ENCODE data around the gene RAP1GDS1. TPM values are rescaled to one million over a fixed set of nuclear protein-coding genes. Genes with fewer than 3 reads are reported as not detected.
"Not testable (repeated sequence)": the region's sequence is repeated elsewhere in the genome, so short reads cannot be mapped to it uniquely, and the experiment has no call there.

Gene RAP1GDS1
- total RNA-seq, 1 donor, result 25.0 TPM

- no peak for DNase-seq (ENCODE audit: low read depth in 2 of 3, low spot score in 2 of 3)
Measured at GRCh38 chr4:98421111-98421510, 159.9 kb downstream of the RAP1GDS1 start.

DNA sequence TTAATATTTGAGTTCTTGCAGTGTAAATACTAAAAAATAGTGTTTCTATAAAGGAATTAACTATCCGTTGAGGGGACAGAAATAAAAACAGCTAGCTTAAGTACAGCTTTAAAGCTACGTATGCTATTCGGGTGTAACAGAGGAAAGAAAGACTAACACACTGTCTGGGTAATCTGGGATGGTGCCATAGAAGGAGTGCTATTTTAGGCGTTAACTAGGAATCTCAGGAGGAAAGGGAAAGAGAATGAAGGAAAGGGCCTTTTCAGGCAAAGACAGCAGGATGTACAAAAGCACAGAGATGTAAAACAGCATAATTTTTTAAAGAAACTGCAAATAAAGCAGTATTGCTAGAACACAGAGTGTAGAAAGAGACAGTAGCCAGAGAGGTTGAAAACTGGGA is 161.8 kb downstream of the RAP1GDS1 start:
- no peak for DNase-seq (ENCODE audit: low read depth in 2 of 3, low spot score in 2 of 3)

- no peak for DNase-seq (ENCODE audit: low read depth in 2 of 3, low spot score in 2 of 3)
Measured at GRCh38 chr4:98430708-98431403, 169.7 kb downstream of the RAP1GDS1 start.

GRCh38 chr4:98433691-98434090 is 172.5 kb downstream of the RAP1GDS1 start:
- peak in 1 of 3 donors; percentile 52 for DNase-seq (ENCODE audit: low read depth in 2 of 3, low spot score in 2 of 3)

- no peak for DNase-seq (ENCODE audit: low read depth in 2 of 3, low spot score in 2 of 3)
Measured at GRCh38 chr4:98434816-98435215, 173.6 kb downstream of the RAP1GDS1 start.

- DNase-seq (ENCODE audit: low read depth in 2 of 3, low spot score in 2 of 3), result no peak
Measured at GRCh38 chr4:98444371-98444770, 183.2 kb downstream of the RAP1GDS1 start.

DNA sequence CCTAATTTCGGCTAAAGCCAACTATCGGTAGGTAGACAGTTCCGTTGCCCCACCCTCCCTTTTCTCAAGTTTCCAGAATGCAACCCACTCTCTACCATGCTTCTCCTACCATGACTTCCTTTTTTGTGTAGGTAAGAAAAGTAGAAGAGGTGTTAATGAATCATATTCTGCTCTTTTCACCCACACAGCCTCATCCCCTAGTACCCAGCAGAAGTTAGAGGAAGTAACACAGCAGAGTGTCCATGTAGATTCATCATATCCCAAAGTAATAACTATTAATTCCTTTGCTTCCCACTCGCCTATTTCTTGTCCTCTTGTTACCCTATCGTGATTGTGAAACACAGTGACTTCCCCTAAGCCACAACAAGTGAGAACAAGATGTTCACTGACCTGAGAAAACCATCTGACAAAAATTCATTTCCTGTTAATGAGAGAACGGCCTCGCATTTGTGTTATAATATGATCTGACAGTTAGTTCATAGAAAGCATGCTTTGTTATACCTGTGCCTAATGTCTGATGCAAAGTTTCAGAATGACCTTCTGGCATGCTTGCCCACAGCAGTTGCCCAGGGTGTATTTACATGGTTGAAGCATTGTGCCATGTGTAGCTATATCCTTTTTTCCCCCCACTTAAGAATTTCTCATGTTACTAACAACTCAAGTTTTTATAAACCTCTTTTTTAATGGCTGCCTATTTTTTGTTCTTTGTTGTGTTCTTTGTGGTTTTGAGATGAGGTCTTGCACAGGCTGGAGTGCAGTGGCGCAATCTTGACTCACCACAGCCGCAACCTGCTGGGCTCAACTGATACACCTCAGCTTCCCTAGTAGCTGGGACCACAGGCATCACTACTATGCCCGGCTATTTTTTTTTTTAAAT is 185.6 kb downstream of the RAP1GDS1 start:
- DNase-seq (ENCODE audit: low read depth in 2 of 3, low spot score in 2 of 3), result peak in 2 of 3 donors; percentile 83 to 97

- peak in 1 of 3 donors; percentile 12 for DNase-seq (ENCODE audit: low read depth in 2 of 3, low spot score in 2 of 3)
Measured at GRCh38 chr4:98447648-98448047, 186.5 kb downstream of the RAP1GDS1 start.

GRCh38 chr4:98448908-98449307 is 187.7 kb downstream of the RAP1GDS1 start:
- DNase-seq (ENCODE audit: low read depth in 2 of 3, low spot score in 2 of 3), result peak in 2 of 3 donors; percentile 37 to 77

DNA sequence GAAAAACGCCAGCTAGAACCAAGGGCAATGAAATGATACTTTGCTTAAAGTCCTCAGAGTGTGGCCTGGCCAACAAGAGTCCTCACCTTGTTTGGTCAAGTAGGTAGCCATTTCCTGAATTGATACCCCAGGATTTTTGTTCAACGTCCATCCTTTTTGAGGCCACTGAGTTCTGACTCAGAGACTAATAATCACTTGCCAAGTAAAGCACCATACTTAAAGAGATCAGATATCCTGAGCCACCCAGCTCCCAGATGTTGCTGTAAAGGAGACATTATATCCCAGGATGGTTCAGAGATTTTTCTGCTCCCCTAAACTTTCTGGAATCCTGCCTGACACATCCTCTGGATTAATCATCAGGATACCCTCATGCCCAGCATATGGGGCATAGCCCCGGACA is 190.9 kb downstream of the RAP1GDS1 start:
- no peak for DNase-seq (ENCODE audit: low read depth in 2 of 3, low spot score in 2 of 3)

DNA sequence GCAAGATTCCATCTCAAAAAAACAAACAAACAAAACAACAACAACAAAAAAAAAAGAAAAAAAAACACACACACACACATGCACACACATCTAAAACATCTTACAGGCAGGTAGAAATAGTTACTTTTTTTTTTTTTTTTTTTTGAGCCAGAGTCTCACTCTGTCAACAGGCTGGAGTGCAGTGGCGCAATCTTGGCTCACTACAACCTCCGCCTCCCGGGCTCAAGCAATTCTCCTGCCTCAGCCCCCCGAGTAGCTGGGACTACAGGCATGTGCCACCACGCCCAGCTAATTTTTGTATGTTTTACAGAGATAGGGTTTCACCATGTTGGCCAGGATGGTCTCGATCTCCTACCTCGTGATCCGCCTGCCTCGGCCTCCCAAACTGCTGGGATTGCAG is 196.2 kb downstream of the RAP1GDS1 start:
- DNase-seq (ENCODE audit: low read depth in 2 of 3, low spot score in 2 of 3), result not testable (repeated sequence)

GRCh38 chr4:98461121-98461865 is 200.1 kb downstream of the RAP1GDS1 start:
- not testable (repeated sequence) for DNase-seq (ENCODE audit: low read depth in 2 of 3, low spot score in 2 of 3)

- no peak for DNase-seq (ENCODE audit: low read depth in 2 of 3, low spot score in 2 of 3)
Measured at GRCh38 chr4:98462487-98462886, 201.3 kb downstream of the RAP1GDS1 start.

DNA sequence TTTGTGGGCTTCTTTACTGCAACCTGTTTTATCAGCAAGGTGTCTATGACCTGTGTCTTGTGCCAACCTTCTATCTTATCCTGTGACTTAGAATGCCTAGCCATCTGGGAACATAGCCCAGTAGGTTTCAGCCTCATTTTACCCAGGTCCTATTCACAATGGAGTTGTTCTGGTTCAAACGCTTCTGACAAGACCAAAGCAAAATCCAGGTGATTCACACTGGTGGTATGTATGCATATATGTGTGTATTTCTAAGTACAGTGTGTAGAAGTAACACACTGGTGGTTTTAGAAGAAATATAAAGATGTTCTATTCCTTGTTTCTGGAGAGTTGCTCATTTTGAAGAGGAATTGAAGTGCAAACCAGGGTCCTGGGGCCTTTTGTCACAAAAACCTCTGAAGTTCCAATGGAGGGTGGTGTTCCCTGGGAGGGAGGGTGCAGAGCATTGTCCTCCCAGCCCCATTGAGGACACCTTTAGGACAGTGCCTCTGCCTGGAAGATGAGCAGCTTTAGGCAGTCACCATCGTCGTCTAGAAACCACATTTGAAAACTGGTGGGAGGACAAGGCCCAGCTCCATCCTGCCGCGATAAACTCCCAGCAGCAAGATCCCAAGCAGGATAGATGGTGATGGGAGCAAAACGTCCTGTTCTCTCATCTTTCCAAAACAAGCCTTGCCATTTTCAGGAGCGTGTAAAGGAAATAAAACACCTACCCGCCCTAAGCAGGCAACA is 205.8 kb downstream of the RAP1GDS1 start:
- no peak for DNase-seq (ENCODE audit: low read depth in 2 of 3, low spot score in 2 of 3)

- DNase-seq (ENCODE audit: low read depth in 2 of 3, low spot score in 2 of 3), result peak; percentile 37 to 85 (median 71)
Measured at GRCh38 chr4:98467627-98468072, 206.5 kb downstream of the RAP1GDS1 start.

GRCh38 chr4:98468709-98469108 is 207.5 kb downstream of the RAP1GDS1 start:
- DNase-seq (ENCODE audit: low read depth in 2 of 3, low spot score in 2 of 3), result no peak

DNA sequence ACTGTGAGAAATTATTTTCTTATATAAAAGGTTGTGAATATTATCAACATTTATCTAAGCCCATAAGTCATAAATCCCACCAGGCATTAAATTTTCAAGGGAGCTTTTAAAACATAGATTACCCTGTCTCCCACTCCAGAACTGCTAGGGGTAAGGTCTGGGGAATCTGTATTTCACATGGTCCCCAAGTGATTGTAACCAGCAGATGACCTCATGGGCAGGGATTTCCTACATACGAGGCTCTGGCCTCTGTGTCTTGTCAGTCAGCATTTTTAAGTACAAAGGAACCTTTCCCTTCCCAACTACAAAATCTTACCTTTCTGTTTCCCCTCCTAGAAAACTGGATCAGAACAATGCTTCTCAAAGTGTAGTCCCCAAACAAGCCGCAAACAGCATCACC is 208.6 kb downstream of the RAP1GDS1 start:
- DNase-seq (ENCODE audit: low read depth in 2 of 3, low spot score in 2 of 3), result no peak

- no peak for DNase-seq (ENCODE audit: low read depth in 2 of 3, low spot score in 2 of 3)
Measured at GRCh38 chr4:98470366-98470765, 209.2 kb downstream of the RAP1GDS1 start.

DNA sequence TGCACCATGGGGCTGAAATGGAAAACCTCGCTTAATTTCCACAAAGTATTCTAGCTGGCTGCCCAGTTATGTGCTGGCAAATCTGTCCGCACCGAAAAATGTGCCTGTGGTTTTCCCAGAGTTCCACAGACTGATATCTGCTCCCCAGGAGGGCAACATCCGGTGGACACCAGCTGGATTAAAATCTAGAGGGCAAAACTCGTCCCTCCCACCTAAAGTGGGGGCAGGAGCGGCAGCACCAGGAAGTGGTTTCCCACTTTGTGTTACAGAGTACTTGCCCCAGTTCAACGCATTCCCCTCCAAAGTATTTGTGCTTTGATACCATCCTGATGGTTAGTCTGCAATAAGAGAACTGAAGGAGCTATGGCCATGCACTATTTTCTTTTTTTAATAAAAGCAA is 209.6 kb downstream of the RAP1GDS1 start:
- DNase-seq (ENCODE audit: low read depth in 2 of 3, low spot score in 2 of 3), result no peak

GRCh38 chr4:98473046-98473445 is 211.9 kb downstream of the RAP1GDS1 start:
- DNase-seq (ENCODE audit: low read depth in 2 of 3, low spot score in 2 of 3), result no peak
